Neural progenitor cell (in vitro differentiated cells): Measurements from ENCODE around the gene ELMO1.

Experiments used
- CTCF ChIP-seq: fragments of 200-600 bp; sonication (generic); IDR thresholded peaks from 2 replicates; pipeline ENCODE4 v1.5.1; 2017; ENCODE audit warnings: antibody characterized with exemption, mild to moderate bottlenecking
- EZH2 ChIP-seq: fragments of 200-600 bp; sonication (generic); IDR thresholded peaks from 2 replicates; pipeline ENCODE4 v1.6.1; 2017; ENCODE audit warnings: antibody characterized with exemption, mild to moderate bottlenecking, moderate library complexity
- EZH2phosphoT487 ChIP-seq: fragments of 200-600 bp; sonication (generic); IDR thresholded peaks from 2 replicates; pipeline ENCODE4 v1.6.1; 2017; ENCODE audit warnings: antibody characterized with exemption

- no peak for TF ChIP-seq CTCF
- TF ChIP-seq EZH2phosphoT487, result no peak
- no peak for TF ChIP-seq EZH2
Observed at GRCh38 chr7:37289367-37289766, 159.3 kb downstream of the ELMO1 start.
